Loucy (cell line): ENCODE results near the gene SATL1.

ENCODE experiments used
- H2AFZ ChIP-seq: fragments of 200-600 bp; sonication (generic); 2 replicates; pipeline ENCODE4 v1.6.0; 2016; ENCODE audit warnings: antibody characterized with exemption, mild to moderate bottlenecking, low read length, moderate library complexity
- H3F3A ChIP-seq: fragments of 200-600 bp; 2 replicates; pipeline ENCODE4 v1.6.0; 2016; ENCODE audit warnings: antibody characterized with exemption, low read depth, mild to moderate bottlenecking
- H3K27me3 ChIP-seq: fragments of 200-600 bp; sonication (generic); 2 replicates; pipeline ENCODE4 v1.6.1; 2014; ENCODE audit warnings: low read length, mild to moderate bottlenecking; ENCODE audit not compliant: insufficient read depth, poor library complexity, severe bottlenecking
- H3K36me3 ChIP-seq: fragments of 200-600 bp; sonication (generic); 2 replicates; pipeline ENCODE4 v1.6.1; 2016; ENCODE audit warnings: low read length; ENCODE audit not compliant: insufficient read depth
- H3K4me1 ChIP-seq: fragments of 200-600 bp; sonication (generic); 2 replicates; pipeline ENCODE4 v1.5.1; 2014; ENCODE audit warnings: low read length, mild to moderate bottlenecking; ENCODE audit not compliant: insufficient read depth, poor library complexity, severe bottlenecking
- H3K4me2 ChIP-seq: fragments of 200-600 bp; sonication (generic); 2 replicates; pipeline ENCODE4 v1.6.0; 2014; ENCODE audit warnings: antibody characterized with exemption, low read length, low read depth, mild to moderate bottlenecking; ENCODE audit not compliant: poor library complexity, severe bottlenecking
- H3K4me3 ChIP-seq: fragments of 200-600 bp; sonication (generic); 2 replicates; pipeline ENCODE4 v1.5.1; 2014; ENCODE audit warnings: low read length, mild to moderate bottlenecking, mixed read lengths; ENCODE audit not compliant: poor library complexity, severe bottlenecking
- H3K79me2 ChIP-seq: fragments of 200-600 bp; sonication (generic); 2 replicates; pipeline ENCODE4 v1.6.1; 2014; ENCODE audit warnings: low read length; ENCODE audit not compliant: insufficient read depth
- H3K9ac ChIP-seq: fragments of 200-600 bp; sonication (generic); 2 replicates; pipeline ENCODE4 v1.6.0; 2014; ENCODE audit warnings: mild to moderate bottlenecking, low read depth, low read length, moderate library complexity; ENCODE audit not compliant: poor library complexity, severe bottlenecking
- H3K9me2 ChIP-seq: fragments of 200-600 bp; sonication (generic); replicated peaks from 2 replicates; pipeline ENCODE4 v1.6.1; 2016; ENCODE audit warnings: low read depth, low read length, mixed read lengths
- H3K9me3 ChIP-seq: fragments of 200-600 bp; sonication (generic); 2 replicates; pipeline ENCODE4 v1.6.1; 2014; ENCODE audit warnings: mild to moderate bottlenecking, antibody characterized with exemption, low read length, low read depth; ENCODE audit not compliant: insufficient read depth
- H4K20me1 ChIP-seq: fragments of 200-600 bp; sonication (generic); 2 replicates; pipeline ENCODE4 v1.6.0; 2014; ENCODE audit warnings: antibody characterized with exemption, low read length, mild to moderate bottlenecking; ENCODE audit not compliant: insufficient read depth, poor library complexity, severe bottlenecking
- CTCF ChIP-seq: fragments of 200-600 bp; sonication (generic); conservative IDR thresholded peaks from 2 replicates; pipeline ENCODE4 v1.5.1; 2014; ENCODE audit warnings: mild to moderate bottlenecking, antibody characterized with exemption, low read length
- EZH2phosphoT487 ChIP-seq: fragments of 200-600 bp; IDR thresholded peaks from 2 replicates; pipeline ENCODE4 v1.6.1; 2018; ENCODE audit warnings: antibody characterized with exemption, mild to moderate bottlenecking, moderate library complexity, borderline replicate concordance

The SATL1 gene

GRCh38 chrX:85051627-85052026 is 192.0 kb downstream of the SATL1 start:
- H3K4me2 ChIP-seq: no peak overlapping the region
- H3K9me3 ChIP-seq: no peaks in the 10 kb centered on the region
- H3K79me2 ChIP-seq: no peaks in the 10 kb centered on the region
- no peak overlapping the region for H3K9ac ChIP-seq
- no peak overlapping the region for H2AFZ ChIP-seq
- no peaks in the 10 kb centered on the region for H3K27me3 ChIP-seq
- H3K36me3 ChIP-seq: no peaks in the 10 kb centered on the region
- TF ChIP-seq EZH2phosphoT487 (no peak), CTCF (no peak)
- H3K9me2 ChIP-seq: no peaks in the 10 kb centered on the region
- H3F3A ChIP-seq: no peaks in the 10 kb centered on the region
- H4K20me1 ChIP-seq: no peaks in the 10 kb centered on the region
- no peaks in the 10 kb centered on the region for H3K4me1 ChIP-seq
- no peak overlapping the region for H3K4me3 ChIP-seq
